GM23338 (cell line): ENCODE data around the gene ZNF536. TPM values are rescaled to one million over a fixed set of nuclear protein-coding genes. Genes with fewer than 3 reads are reported as not detected.

Experiments used
- ATAC-seq: fragments of 200-7000 bp; cut with Tn5 transposase; 3 replicates; pipeline ENCODE4 v1.9.1; 2020
- DNase-seq: peaks from one replicate; pipeline ENCODE4 v3.0.0-alpha.2; 2015; ENCODE audit warnings: low spot score
- H2AFZ ChIP-seq: fragments of 200-600 bp; sonication (generic); 2 replicates; pipeline ENCODE4 v1.8.0; 2016; ENCODE audit warnings: antibody characterized with exemption, mild to moderate bottlenecking, moderate library complexity
- H3F3A ChIP-seq: fragments of 200-600 bp; sonication (generic); replicated peaks from 2 replicates; pipeline ENCODE4 v1.8.0; 2017; ENCODE audit warnings: antibody characterized with exemption, mixed run types, low read depth
- H3K27ac ChIP-seq: fragments of 200-600 bp; sonication (generic); 2 replicates; pipeline ENCODE4 v1.6.1; 2016; ENCODE audit warnings: low read depth
- H3K27me3 ChIP-seq: fragments of 200-600 bp; sonication (generic); 2 replicates; pipeline ENCODE4 v1.8.0; 2016; ENCODE audit warnings: mild to moderate bottlenecking, mixed run types, moderate library complexity; ENCODE audit not compliant: insufficient read depth
- H3K36me3 ChIP-seq: fragments of 200-600 bp; sonication (generic); 2 replicates; pipeline ENCODE4 v1.8.0; 2016; ENCODE audit warnings: mild to moderate bottlenecking; ENCODE audit not compliant: insufficient read depth
- H3K4me1 ChIP-seq: fragments of 200-600 bp; sonication (generic); 2 replicates; pipeline ENCODE4 v1.8.0; 2016; ENCODE audit warnings: mild to moderate bottlenecking, moderate library complexity; ENCODE audit not compliant: insufficient read depth
- H3K4me2 ChIP-seq: fragments of 200-600 bp; sonication (generic); 2 replicates; pipeline ENCODE4 v1.7.1; 2017; ENCODE audit warnings: mixed run types
- H3K4me3 ChIP-seq: fragments of 200-600 bp; sonication (generic); 2 replicates; pipeline ENCODE4 v1.6.1; 2016; ENCODE audit warnings: mixed run types
- H3K79me2 ChIP-seq: fragments of 200-600 bp; sonication (generic); replicated peaks from 2 replicates; pipeline ENCODE4 v1.8.0; 2017; ENCODE audit warnings: mild to moderate bottlenecking; ENCODE audit not compliant: insufficient read depth
- H3K9me2 ChIP-seq: fragments of 200-600 bp; sonication (generic); 2 replicates; pipeline ENCODE4 v1.8.0; 2017; ENCODE audit not compliant: insufficient read depth
- H4K20me1 ChIP-seq: fragments of 200-600 bp; sonication (generic); replicated peaks from 2 replicates; pipeline ENCODE4 v1.8.0; 2017; ENCODE audit warnings: mild to moderate bottlenecking; ENCODE audit not compliant: insufficient read depth
- H3K27ac Mint-ChIP-seq: 2 replicates; pipeline ENCODE4 v1.8.0; 2020; ENCODE audit warnings: inconsistent platforms, mild to moderate bottlenecking, moderate library complexity, mixed read lengths
- H3K27me3 Mint-ChIP-seq: 3 replicates; pipeline ENCODE4 v1.8.0; 2022; ENCODE audit warnings: low read depth, mild to moderate bottlenecking, moderate library complexity, mixed read lengths, inconsistent platforms; ENCODE audit not compliant: insufficient read depth, poor library complexity
- H3K36me3 Mint-ChIP-seq: 3 replicates; pipeline ENCODE4 v1.8.0; 2021; ENCODE audit warnings: low read depth, mild to moderate bottlenecking, inconsistent platforms, moderate library complexity, mixed read lengths
- H3K4me1 Mint-ChIP-seq: 3 replicates; pipeline ENCODE4 v1.8.0; 2020; ENCODE audit warnings: mild to moderate bottlenecking, inconsistent platforms, mixed read lengths
- H3K4me3 Mint-ChIP-seq: 3 replicates; pipeline ENCODE4 v1.8.0; 2021; ENCODE audit warnings: moderate library complexity, mild to moderate bottlenecking, inconsistent platforms, mixed read lengths
- H3K9me3 Mint-ChIP-seq: 3 replicates; pipeline ENCODE4 v1.8.0; 2020; ENCODE audit warnings: moderate library complexity, mild to moderate bottlenecking, inconsistent platforms, mixed read lengths
- CREB1 ChIP-seq: fragments of 250-450 bp; sonication (Bioruptor Pico); IDR thresholded peaks from 2 replicates; pipeline ENCODE4 v1.5.0; 2020; ENCODE audit warnings: low read depth, mild to moderate bottlenecking, moderate library complexity
- CTCF ChIP-seq, 2 experiments: fragments of 200-600 bp in 1 of 2; sonication (generic) in 1 of 2; conservative IDR thresholded peaks; 2 replicates each; pipeline versions ENCODE4 v1.5.1 to v1.6.1; 2016 to 2017; ENCODE audit warnings: antibody characterized with exemption in 2 of 2, low read depth in 2 of 2, mild to moderate bottlenecking in 2 of 2, moderate library complexity in 1 of 2
- ETS1 ChIP-seq: IDR thresholded peaks from 2 replicates; pipeline ENCODE4 v1.6.1; 2016; ENCODE audit warnings: antibody characterized with exemption
- EZH2 ChIP-seq: fragments of 200-600 bp; sonication (generic); IDR thresholded peaks from one replicate; pipeline ENCODE4 v1.8.0; 2017; ENCODE audit warnings: antibody characterized with exemption, mild to moderate bottlenecking, low read depth; ENCODE audit not compliant: unreplicated experiment
- EZH2phosphoT487 ChIP-seq: fragments of 200-600 bp; sonication (generic); IDR thresholded peaks from one replicate; pipeline ENCODE4 v1.8.1; 2018; ENCODE audit warnings: antibody characterized with exemption; ENCODE audit not compliant: unreplicated experiment
- JUNB ChIP-seq: IDR thresholded peaks from one replicate; pipeline ENCODE4 v1.6.1; 2016; ENCODE audit warnings: antibody characterized with exemption; ENCODE audit not compliant: unreplicated experiment
- NANOG ChIP-seq: IDR thresholded peaks from 2 replicates; pipeline ENCODE4 v1.6.1; 2016; ENCODE audit warnings: antibody characterized with exemption, borderline replicate concordance
- POLR2AphosphoS5 ChIP-seq: IDR thresholded peaks from 2 replicates; pipeline ENCODE4 v1.6.1; 2016; ENCODE audit warnings: antibody characterized with exemption, low read depth
- REST ChIP-seq: IDR thresholded peaks from one replicate; pipeline ENCODE4 v1.6.1; 2018; ENCODE audit warnings: antibody characterized with exemption; ENCODE audit not compliant: unreplicated experiment
- STAT1 ChIP-seq: IDR thresholded peaks from one replicate; pipeline ENCODE4 v1.6.1; 2016; ENCODE audit warnings: antibody characterized with exemption; ENCODE audit not compliant: unreplicated experiment
- ZNF114 ChIP-seq: fragments of 250-450 bp; sonication (Bioruptor Pico); IDR thresholded peaks from 2 replicates; pipeline ENCODE4 v1.5.0; 2020; ENCODE audit warnings: mild to moderate bottlenecking, moderate library complexity
- ZNF331 ChIP-seq: fragments of 250-450 bp; sonication (Bioruptor Pico); IDR thresholded peaks from 2 replicates; pipeline ENCODE4 v1.5.0; 2020; ENCODE audit warnings: low read depth, mild to moderate bottlenecking, moderate library complexity
- ZNF462 ChIP-seq: fragments of 250-450 bp; sonication (Bioruptor Pico); IDR thresholded peaks from 2 replicates; pipeline ENCODE4 v1.5.0; 2020; ENCODE audit warnings: mild to moderate bottlenecking, moderate library complexity
- polyA plus RNA-seq: library from polyadenylated mRNA; unstranded; fragments of >200 nt; fragmentation: Nextera tagmentation; extraction: Ambion mirVana; gene quantifications from 2 replicates; pipeline ENCODE4 v1.2.1, GENCODE V29; 2016
- total RNA-seq: library from RNA; depleted of rRNA; stranded (reverse); fragments of >200 nt; shearing (Covaris generic); gene quantifications from 2 replicates; pipeline ENCODE4 v1.2.3, GENCODE V29; 2014

Gene ZNF536
- total and polyA plus RNA-seq, 2 experiments from 2014 or later = 0.07 TPM; not detected in 1

GRCh38 chr19:30563691-30564090, 191.5 kb downstream of the ZNF536 start:
- no peaks in the 10 kb centered on the region for H3F3A ChIP-seq
- H3K27me3 ChIP-seq = no peaks in the 10 kb centered on the region
- Mint-ChIP-seq H3K4me3 (no peak overlapping the region), H3K27ac (no peak overlapping the region), H3K27me3 (peaks cover 16% of the 10 kb centered on the region), H3K9me3 (no peaks in the 10 kb centered on the region; the same call in 2 of the 3 replicates), H3K4me1 (peaks cover 51% of the 10 kb centered on the region), H3K36me3 (no peaks in the 10 kb centered on the region)
- H4K20me1 ChIP-seq = no peaks in the 10 kb centered on the region
- DNase-seq (no peak), ATAC-seq (no peak)
- no peak overlapping the region for H2AFZ ChIP-seq
- no peak overlapping the region for H3K27ac ChIP-seq
- H3K4me1 ChIP-seq = peaks cover 31% of the 10 kb centered on the region
- no peak overlapping the region for H3K4me3 ChIP-seq
- no peak overlapping the region for H3K4me2 ChIP-seq
- TF ChIP-seq ZNF331 (CRISPR knock-in tag) (no peak), ZNF462 (CRISPR knock-in tag) (no peak), STAT1 (no peak), NANOG (no peak), ETS1 (no peak), EZH2 (no peak), JUNB (no peak), CTCF (conservative IDR thresholded peaks at IDR 0.05; ENCODE audit: low read depth in 2 of 2) (no peak), REST (no peak), POLR2AphosphoS5 (no peak), EZH2phosphoT487 (no peak), ZNF114 (no peak), CREB1 (CRISPR knock-in tag) (no peak)
- no peaks in the 10 kb centered on the region for H3K79me2 ChIP-seq
- H3K36me3 ChIP-seq = no peaks in the 10 kb centered on the region
- H3K9me2 ChIP-seq = peaks cover 25% of the 10 kb centered on the region
